Esophagus (tissue), 2 donors: ENCODE measurements around the gene ZNF438. TPM values are rescaled to one million over a fixed set of nuclear protein-coding genes. Genes with fewer than 3 reads are reported as not detected.
"Not testable (repeated sequence)": the region's sequence is repeated elsewhere in the genome, so short reads cannot be mapped to it uniquely, and the experiment has no call there.

Experiments used
- H3K27ac ChIP-seq, 2 donors: one replicate each; pipeline ENCODE4 v1.5.1; 2013; ENCODE audit warnings: low read depth in 2 of 2, mild to moderate bottlenecking in 2 of 2, inconsistent platforms in 1 of 2, low read length in 1 of 2, moderate library complexity in 1 of 2
- H3K27me3 ChIP-seq, 2 donors: one replicate each; pipeline ENCODE4 v1.6.1; 2013; ENCODE audit warnings: low read length in 2 of 2, control low read depth in 1 of 2, mild to moderate bottlenecking in 1 of 2; ENCODE audit not compliant: insufficient read depth in 2 of 2, control insufficient read depth in 1 of 2
- H3K36me3 ChIP-seq, 2 donors: one replicate each; pipeline ENCODE4 v1.6.1; 2013; ENCODE audit warnings: low read length in 1 of 2; ENCODE audit not compliant: control insufficient read depth in 2 of 2, insufficient read depth in 2 of 2
- H3K4me1 ChIP-seq, 2 donors: one replicate each; pipeline ENCODE4 v1.6.1; 2013; ENCODE audit warnings: low read length in 1 of 2; ENCODE audit not compliant: control insufficient read depth in 2 of 2, insufficient read depth in 2 of 2
- H3K4me3 ChIP-seq, 2 donors: one replicate each; pipeline ENCODE4 v1.5.1; 2013; ENCODE audit warnings: low read length in 2 of 2, mild to moderate bottlenecking in 2 of 2, low read depth in 1 of 2, moderate library complexity in 1 of 2
- H3K9me3 ChIP-seq, 2 donors: one replicate each; pipeline ENCODE4 v1.6.1; 2013; ENCODE audit warnings: mild to moderate bottlenecking in 2 of 2, low read depth in 1 of 2, low read length in 1 of 2, moderate library complexity in 1 of 2; ENCODE audit not compliant: control insufficient read depth in 2 of 2, insufficient read depth in 1 of 2
- WGBS, 2 donors: extraction: QIAGEN DNeasy Blood & Tissue Kit; methylation state at CpG; one replicate each; pipeline ENCODE4 v1.1.7; 2013; 5-methylcytosine and 5-hydroxymethylcytosine counted together
- polyA plus RNA-seq, 2 donors: library from polyadenylated mRNA; stranded (reverse); fragments of 200-250 nt; gene quantifications; one replicate each; pipeline ENCODE4 v1.2.3, GENCODE V29; 2013
- donor health status: healthy with polysubstance abuse.
- donor health status: Bipolar disorder and iron deficiency.

ZNF438 gene
- polyA plus RNA-seq, 2 donors: 3.0 to 3.2 TPM

DNA sequence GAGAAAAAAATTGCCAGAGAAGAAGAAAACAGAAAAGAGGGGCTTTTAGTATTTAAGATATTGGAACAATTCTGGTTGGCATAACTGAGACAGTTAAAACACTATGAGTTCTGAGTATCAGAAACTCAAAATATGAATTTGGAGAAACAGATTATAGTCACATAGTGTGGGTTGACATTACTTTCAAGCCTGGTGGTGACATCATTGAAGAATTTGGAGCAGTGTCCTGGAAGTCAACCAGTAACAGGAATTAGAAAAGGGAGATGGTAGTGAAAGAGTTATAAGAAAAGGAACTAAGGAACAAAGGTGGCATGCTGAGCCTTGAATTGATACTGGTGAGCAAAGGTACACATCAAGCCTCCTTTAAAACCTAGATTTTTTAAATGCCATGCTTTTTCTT lies 88.2 kb downstream of the ZNF438 start:
- no peak overlapping the region for H3K27ac ChIP-seq
- no peak overlapping the region for H3K4me3 ChIP-seq

GRCh38 chr10:30940256-30940655 lies 91.4 kb downstream of the ZNF438 start:
- no peaks in the 10 kb centered on the region for H3K9me3 ChIP-seq
- H3K27ac ChIP-seq: no peak overlapping the region
- H3K4me1 ChIP-seq: no peaks in the 10 kb centered on the region
- H3K27me3 ChIP-seq: no peaks in the 10 kb centered on the region
- H3K36me3 ChIP-seq: no peaks in the 10 kb centered on the region
- 52 to 55% methylated on average over 6 of the region's 6 CpGs for WGBS, 2 donors
- no peak overlapping the region for H3K4me3 ChIP-seq

More for the DNA sequence above, 88.2 kb downstream of the ZNF438 start:
- H3K9me3 ChIP-seq: no peaks in the 10 kb centered on the region
- H3K36me3 ChIP-seq: no peaks in the 10 kb centered on the region
- no peaks in the 10 kb centered on the region for H3K27me3 ChIP-seq
- no peaks in the 10 kb centered on the region for H3K4me1 ChIP-seq

DNA sequence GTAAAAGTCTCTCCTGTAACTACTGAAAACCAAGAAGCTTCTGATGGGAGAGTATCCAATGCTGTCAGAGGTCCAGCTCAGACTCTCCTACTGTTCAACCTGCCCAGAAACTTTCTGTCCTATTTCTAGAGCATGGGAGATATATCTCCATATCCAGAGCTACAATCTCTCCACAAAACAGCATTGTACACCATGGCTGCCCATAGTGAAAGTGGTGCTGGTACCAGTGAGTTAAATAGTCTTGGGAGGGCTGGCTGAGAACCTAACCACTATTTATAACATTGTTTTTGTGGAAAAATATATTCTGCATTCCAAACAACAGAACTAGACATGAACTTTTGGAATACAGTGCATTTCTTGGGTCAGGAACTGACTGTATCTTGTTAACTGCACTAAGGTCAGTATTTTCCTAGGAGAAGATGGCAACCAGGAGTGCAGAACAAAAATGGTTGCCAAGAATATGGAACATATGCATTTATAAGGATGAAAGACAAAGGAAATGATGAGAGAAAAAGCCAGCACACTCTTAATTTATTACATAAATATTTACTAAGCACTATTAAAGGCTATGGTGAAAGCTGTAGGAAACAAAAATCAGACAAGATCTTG lies 91.9 kb downstream of the ZNF438 start:
- no peaks in the 10 kb centered on the region for H3K27me3 ChIP-seq
- no peak overlapping the region for H3K4me3 ChIP-seq
- no peaks in the 10 kb centered on the region for H3K36me3 ChIP-seq
- no peak overlapping the region for H3K27ac ChIP-seq
- H3K4me1 ChIP-seq: no peaks in the 10 kb centered on the region
- H3K9me3 ChIP-seq: no peaks in the 10 kb centered on the region

GRCh38 chr10:30935078-30935477 lies 96.6 kb downstream of the ZNF438 start:
- H3K4me1 ChIP-seq: no peaks in the 10 kb centered on the region
- 83 to 86% methylated on average over 1 of the region's 1 CpG for WGBS, 2 donors
- no peaks in the 10 kb centered on the region for H3K36me3 ChIP-seq
- no peaks in the 10 kb centered on the region for H3K27me3 ChIP-seq
- no peak overlapping the region for H3K4me3 ChIP-seq
- H3K9me3 ChIP-seq: no peaks in the 10 kb centered on the region
- no peak overlapping the region for H3K27ac ChIP-seq

DNA sequence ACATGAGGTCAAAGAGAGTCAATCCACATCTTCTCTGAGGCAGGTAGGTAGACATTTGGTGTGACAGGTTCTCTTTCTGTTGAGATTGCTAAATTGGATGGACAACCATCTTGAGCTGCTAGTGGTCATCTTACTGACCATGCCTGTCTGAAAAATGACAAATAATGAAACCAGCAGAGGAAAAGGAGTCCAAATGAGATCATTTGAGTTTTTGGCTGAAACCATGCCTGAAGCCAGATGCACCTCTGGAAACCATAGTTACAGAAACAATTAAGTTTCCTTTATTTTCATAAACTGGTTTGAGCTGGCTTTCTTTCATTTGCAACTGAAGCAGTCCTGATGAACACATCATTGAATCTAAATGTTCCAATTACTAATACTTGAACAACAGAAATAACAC lies 100.6 kb downstream of the ZNF438 start:
- Histone ChIP-seq H3K27ac (no peak overlapping the region), H3K36me3 (no peaks in the 10 kb centered on the region), H3K4me1 (no peaks in the 10 kb centered on the region), H3K4me3 (no peak overlapping the region), H3K27me3 (no peaks in the 10 kb centered on the region), H3K9me3 (no peaks in the 10 kb centered on the region)

DNA sequence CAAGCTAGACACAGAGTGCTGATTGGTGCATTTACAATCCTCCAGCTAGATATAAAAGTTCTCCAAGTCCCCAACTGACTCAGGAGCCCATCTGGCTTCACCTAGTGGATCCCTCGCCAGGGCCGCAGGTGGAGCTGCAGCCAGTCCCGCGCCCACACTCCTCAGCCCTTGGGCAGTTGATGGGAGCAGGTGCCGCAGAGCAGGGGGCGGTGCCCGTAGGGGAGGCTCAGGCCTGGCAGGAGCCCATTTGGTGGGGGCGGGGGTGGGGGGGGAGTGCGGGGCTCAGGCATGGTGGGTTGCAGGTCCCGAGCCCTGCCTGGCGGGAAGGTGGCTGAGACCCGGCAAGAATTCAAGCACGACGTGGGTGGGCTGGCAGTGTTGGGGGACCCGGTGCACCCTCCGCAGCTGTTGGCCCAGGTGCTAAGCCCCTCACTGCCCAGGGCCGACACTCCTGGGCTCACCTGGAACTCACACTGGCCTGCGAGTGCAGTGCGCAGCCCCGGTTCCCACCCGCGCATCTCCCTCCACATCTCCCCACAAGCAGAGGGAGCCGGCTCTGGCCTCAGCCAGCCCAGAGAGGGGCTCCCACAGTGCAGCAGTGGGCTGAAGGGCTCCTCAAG lies 101.7 kb downstream of the ZNF438 start:
- 93 to 99% methylated on average over 21 to 23 of the region's 23 CpGs for WGBS, 2 donors
- H3K27ac ChIP-seq: no peak overlapping the region
- H3K4me3 ChIP-seq: no peak overlapping the region
- no peaks in the 10 kb centered on the region for H3K4me1 ChIP-seq
- H3K36me3 ChIP-seq: no peaks in the 10 kb centered on the region
- no peaks in the 10 kb centered on the region for H3K27me3 ChIP-seq
- H3K9me3 ChIP-seq: no peaks in the 10 kb centered on the region

DNA sequence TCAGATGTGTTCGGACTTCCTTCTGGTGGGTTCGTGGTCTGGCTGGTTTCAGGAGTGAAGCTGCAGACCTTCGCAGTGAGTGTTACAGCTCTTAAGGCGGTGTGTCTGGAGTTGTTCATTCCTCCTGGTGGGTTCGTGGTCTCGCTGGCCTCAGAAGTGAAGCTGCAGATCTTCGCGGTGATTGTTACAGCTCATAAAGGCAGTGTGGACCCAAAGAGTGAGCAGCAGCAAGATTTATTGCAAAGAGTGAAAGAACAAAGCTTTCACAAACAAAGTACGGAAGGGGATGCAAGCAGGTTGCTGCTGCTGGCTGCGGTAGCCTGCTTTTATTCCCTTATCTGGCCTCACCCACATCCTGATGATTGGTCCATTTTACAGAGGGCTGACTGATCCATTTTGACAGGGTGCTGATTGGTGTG lies 102.3 kb downstream of the ZNF438 start:
- not testable (repeated sequence) for H3K4me1 ChIP-seq, H3K9me3 ChIP-seq, H3K36me3 ChIP-seq, H3K4me3 ChIP-seq, H3K27ac ChIP-seq, H3K27me3 ChIP-seq
- 83 to 87% methylated on average over 10 of the region's 10 CpGs for WGBS, 2 donors

DNA sequence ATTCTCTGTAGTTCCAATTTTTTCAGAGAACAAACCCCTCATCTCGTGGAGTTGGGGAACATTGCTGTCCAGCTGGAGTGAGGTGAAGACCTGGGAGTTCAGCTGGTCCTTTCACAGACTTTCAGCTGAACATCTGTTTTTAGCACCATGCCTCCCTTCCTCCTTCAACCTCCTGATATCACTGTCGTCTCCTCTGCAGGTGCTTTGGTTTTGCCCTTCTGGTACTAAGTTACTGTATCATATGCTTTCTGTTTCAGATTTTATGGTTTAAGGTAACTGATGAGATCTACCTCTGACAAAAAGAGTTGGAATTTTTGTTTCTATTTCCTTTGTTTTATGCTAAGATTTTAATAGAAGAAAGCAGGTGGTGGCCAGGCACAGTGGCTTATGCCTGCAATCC lies 102.9 kb downstream of the ZNF438 start:
- Histone ChIP-seq H3K4me3 (no peak overlapping the region), H3K36me3 (no peaks in the 10 kb centered on the region), H3K9me3 (no peaks in the 10 kb centered on the region), H3K27ac (no peak overlapping the region), H3K27me3 (no peaks in the 10 kb centered on the region), H3K4me1 (no peaks in the 10 kb centered on the region)
- WGBS, 2 donors: 77 to 86% methylated on average over 2 of the region's 2 CpGs

DNA sequence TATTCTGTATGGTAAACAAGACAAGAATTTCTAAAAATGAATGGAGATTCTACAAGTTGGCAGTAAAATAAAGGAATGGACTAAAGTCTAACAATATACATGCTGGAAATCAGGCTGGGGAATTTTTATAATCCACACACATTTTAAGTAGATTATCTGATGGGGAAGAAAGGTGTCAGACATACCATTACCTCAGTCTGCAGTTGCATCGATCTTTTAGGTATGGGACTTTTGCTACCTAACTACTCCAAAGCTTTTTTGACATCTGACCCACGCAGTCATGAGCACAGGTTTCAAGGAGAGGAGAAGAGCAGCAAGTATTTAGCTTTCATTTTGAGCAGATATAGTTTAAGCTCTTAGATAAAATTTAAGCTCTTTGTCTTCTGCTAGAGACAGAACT lies 113.0 kb downstream of the ZNF438 start:
- 96% methylated on average over 2 of the region's 2 CpGs for WGBS, 2 donors
- Histone ChIP-seq H3K36me3 (no peaks in the 10 kb centered on the region), H3K9me3 (no peaks in the 10 kb centered on the region), H3K27ac (no peak overlapping the region), H3K4me3 (no peak overlapping the region), H3K4me1 (no peaks in the 10 kb centered on the region), H3K27me3 (no peaks in the 10 kb centered on the region)

DNA sequence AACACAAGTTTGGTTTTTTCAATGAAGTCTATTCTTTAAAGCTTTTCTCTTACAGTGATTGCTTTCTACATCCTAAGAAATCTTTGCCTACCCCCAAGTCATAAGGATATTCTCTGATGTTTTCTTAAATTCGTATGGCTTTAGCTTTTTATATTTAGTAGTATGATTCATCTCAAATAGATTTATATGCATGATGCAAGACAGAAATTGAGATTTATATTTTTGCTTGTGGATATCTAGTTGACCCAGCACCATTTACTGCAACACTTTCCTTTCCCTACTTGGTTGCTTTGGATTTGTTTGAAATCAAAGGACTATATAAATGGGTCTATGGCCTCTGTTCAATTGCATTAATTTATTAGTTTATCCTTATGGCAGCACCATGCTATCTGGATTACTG lies 113.9 kb downstream of the ZNF438 start:
- Histone ChIP-seq H3K36me3 (no peaks in the 10 kb centered on the region), H3K27ac (no peak overlapping the region), H3K27me3 (no peaks in the 10 kb centered on the region), H3K4me1 (no peaks in the 10 kb centered on the region), H3K9me3 (no peaks in the 10 kb centered on the region), H3K4me3 (no peak overlapping the region)
- 67 to 68% methylated on average over 1 of the region's 1 CpG for WGBS, 2 donors
